Psoas muscle (tissue), 8 donors: ENCODE measurements around the gene GORASP2. TPM values are rescaled to one million over a fixed set of nuclear protein-coding genes. Genes with fewer than 3 reads are reported as not detected.

Experiments used
- ATAC-seq, 4 donors: fragments of 200-7000 bp; cut with Tn5 transposase; one replicate each; pipeline ENCODE4 v1.9.1; 2020; ENCODE audit warnings: moderate library complexity in 3 of 4, mild to moderate bottlenecking in 2 of 4
- DNase-seq, 2 donors: peaks; one replicate each; pipeline ENCODE4 v3.0.0-alpha.2; 2020
- H3K27ac ChIP-seq: fragments of 200-600 bp; one replicate; pipeline ENCODE4 v1.8.0; 2022
- H3K27me3 ChIP-seq, 3 donors: fragments of 200-600 bp in 1 of 3; one replicate each; pipeline versions ENCODE4 v1.6.1 to v1.8.0; 2013 to 2022; ENCODE audit warnings: low read length in 2 of 3, mild to moderate bottlenecking in 2 of 3, moderate library complexity in 1 of 3; ENCODE audit not compliant: insufficient read depth in 3 of 3
- H3K36me3 ChIP-seq, 2 donors: fragments of 200-600 bp in 1 of 2; one replicate each; pipeline versions ENCODE4 v1.6.1 to v1.8.0; 2013 to 2022; ENCODE audit warnings: low read depth in 1 of 2, mild to moderate bottlenecking in 1 of 2, moderate library complexity in 1 of 2; ENCODE audit not compliant: insufficient read depth in 1 of 2
- H3K4me1 ChIP-seq: fragments of 200-600 bp; one replicate; pipeline ENCODE4 v1.8.0; 2022
- H3K4me3 ChIP-seq: fragments of 200-600 bp; one replicate; pipeline ENCODE4 v1.8.0; 2022; ENCODE audit warnings: mild to moderate bottlenecking
- H3K9me3 ChIP-seq: fragments of 200-600 bp; one replicate; pipeline ENCODE4 v1.8.0; 2022
- CTCF ChIP-seq: fragments of 200-600 bp; IDR thresholded peaks from one replicate; pipeline ENCODE4 v1.8.0; 2022; ENCODE audit warnings: antibody characterized with exemption
- WGBS, 3 donors: extraction: QIAGEN DNeasy Blood & Tissue Kit; methylation state at CpG; one replicate each; pipeline versions ENCODE4 v1.1.6 to v1.1.7; 2013; 5-methylcytosine and 5-hydroxymethylcytosine counted together
- intact Hi-C, 2 donors: fragments of 100-400 bp; cut with DNase I; formaldehyde crosslinking; loops; one replicate each; pipeline versions ENCODE4 v1.11.0 to v1.14.2; 2022
- polyA plus RNA-seq, 3 donors: library from polyadenylated mRNA; stranded (reverse); fragments of 200-250 nt; gene quantifications; one replicate each; pipeline ENCODE4 v1.2.3, GENCODE V29; 2013
- total RNA-seq, 4 donors: library from RNA; stranded (reverse); fragmentation: NEBNext Ultra II Directional in 2 of 4; extraction: Animal tissue kit (Norgen Biotek cat#: 25700) in 2 of 4; gene quantifications; one replicate each; pipeline versions ENCODE4 v1.2.1 to v1.2.4, GENCODE V29; 2021 to 2023
- donor health status: healthy with polysubstance abuse.
- donor health status: DM: no; HTN: no; CAD: no; lungs with moderate emphysema.
- donor health status: Bipolar disorder and iron deficiency.
- donor health status: healthy.
- donor health status: DM: yes; HTN: yes; CAD: no.
- donor health status: DM: no; HTN: no; CAD: no.
- donor health status: DM: no; HTN: no; CAD: no.
- donor health status: DM: yes; HTN: yes; CAD: no.

GORASP2 gene
- total and polyA plus RNA-seq, 7 donors, result 37.8 to 76.9 (median 51.8) TPM

GRCh38 chr2:170930991-170931266, 1.9 kb downstream of the GORASP2 start:
- intact Hi-C loops, result loop anchor here in 1 of 2 donors (5.0 kb wide), 1 partner anchor 226 kb away; no protein-coding TSS in a partner anchor

GRCh38 chr2:170932166-170932565, 3.1 kb downstream of the GORASP2 start:
- Histone ChIP-seq H3K27ac (no peak overlapping the region), H3K9me3 (no peaks in the 10 kb centered on the region), H3K4me1 (peaks cover 35% of the 10 kb centered on the region), H3K4me3 (no peak overlapping the region), H3K36me3 (peaks cover 0 to 14% of the 10 kb centered on the region in 2 donors), H3K27me3 (no peaks in the 10 kb centered on the region)
- DNase-seq (no peak), ATAC-seq (no peak)
- WGBS, 3 donors, result 38 to 47% (median 41%) methylated on average over 1 of the region's 1 CpG
- TF ChIP-seq CTCF, result no peak
- intact Hi-C loops, result loop anchor here in 1 of 2 donors (5.0 kb wide), 1 partner anchor 225 kb away; no protein-coding TSS in a partner anchor

More at GRCh38 chr2:170930991-170931266, 1.9 kb downstream of the GORASP2 start:
- WGBS, 3 donors, result 32 to 40% (median 36%) methylated on average over 4 of the region's 4 CpGs
- DNase-seq (no peak), ATAC-seq (no peak)
- Histone ChIP-seq H3K4me1 (peaks cover 35% of the 10 kb centered on the region), H3K36me3 (peaks cover 0 to 5% of the 10 kb centered on the region in 2 donors), H3K4me3 (peak overlapping the region; percentile 94), H3K27me3 (no peaks in the 10 kb centered on the region), H3K9me3 (no peaks in the 10 kb centered on the region), H3K27ac (peak overlapping the region; percentile 98)
- TF ChIP-seq CTCF, result no peak

GRCh38 chr2:170932948-170933347, 3.9 kb downstream of the GORASP2 start:
- peaks cover 35% of the 10 kb centered on the region for H3K4me1 ChIP-seq
- no peak for DNase-seq
- intact Hi-C loops, result loop anchor here in 1 of 2 donors (5.0 kb wide), 1 partner anchor 224 kb away; no protein-coding TSS in a partner anchor
- TF ChIP-seq CTCF, result no peak
- peaks cover 0 to 20% of the 10 kb centered on the region in 2 donors for H3K36me3 ChIP-seq
- no peak overlapping the region for H3K27ac ChIP-seq
- H3K9me3 ChIP-seq, result no peaks in the 10 kb centered on the region
- no peak overlapping the region for H3K4me3 ChIP-seq
- no peak for ATAC-seq
- no peaks in the 10 kb centered on the region for H3K27me3 ChIP-seq

- WGBS, 3 donors, result 60 to 63% (median 61%) methylated on average over 3 of the region's 3 CpGs
These were observed 8.8 kb downstream of the GORASP2 start for GRCh38 chr2:170937709-170938379.

More at GRCh38 chr2:170937709-170938379, 8.8 kb downstream of the GORASP2 start:
- Histone ChIP-seq H3K27ac (no peak overlapping the region), H3K27me3 (no peaks in the 10 kb centered on the region), H3K4me1 (peaks cover 9% of the 10 kb centered on the region), H3K4me3 (no peak overlapping the region), H3K9me3 (no peaks in the 10 kb centered on the region), H3K36me3 (peaks cover 0 to 24% of the 10 kb centered on the region in 2 donors)
- intact Hi-C loops, result no loop called here
- DNase-seq (no peak), ATAC-seq (no peak)
- no peak for TF ChIP-seq CTCF
